ENCODE data around the gene PRAC1. TPM values are rescaled to one million over a fixed set of nuclear protein-coding genes. Genes with fewer than 3 reads are reported as not detected.

The PRAC1 gene
- total RNA-seq, 4 donors from 2014 or later = not detected

GRCh38 chr17:48760411-48760810 is 38.1 kb upstream of the PRAC1 start:
- TF ChIP-seq EP300 (IDR thresholded peaks at IDR 0.05) (no peak), CTCF (IDR thresholded peaks at IDR 0.05) (no peak), POLR2A (IDR thresholded peaks at IDR 0.05) (no peak)
- DNase-seq (ENCODE audit: low spot score in 2 of 2) = no peak
- peaks cover 0 to 93% of the 10 kb centered on the region in 2 donors for H3K27me3 ChIP-seq
- H3K36me3 ChIP-seq = no peaks in the 10 kb centered on the region
- no peak overlapping the region for H3K27ac ChIP-seq
- whole genome bisulfite sequencing, 2 donors = 34 to 51% methylated on average over 4 of the region's 4 CpGs
- no peaks in the 10 kb centered on the region for H3K4me1 ChIP-seq
- H3K9me3 ChIP-seq = no peaks in the 10 kb centered on the region
- H3K4me3 ChIP-seq = no peak overlapping the region

- no peak for DNase-seq (ENCODE audit: low spot score in 2 of 2)
- H3K27me3 ChIP-seq = peaks cover 0 to 97% of the 10 kb centered on the region in 2 donors
- TF ChIP-seq CTCF (IDR thresholded peaks at IDR 0.05) = no peak
- no peak for TF ChIP-seq POLR2A (IDR thresholded peaks at IDR 0.05)
- TF ChIP-seq EP300 (IDR thresholded peaks at IDR 0.05) = no peak
Observed at GRCh38 chr17:48759288-48759687, 37.0 kb upstream of the PRAC1 start.

GRCh38 chr17:48757524-48757961 is 35.2 kb upstream of the PRAC1 start:
- no peak for TF ChIP-seq CTCF (IDR thresholded peaks at IDR 0.05)
- no peak for TF ChIP-seq EP300 (IDR thresholded peaks at IDR 0.05)
- no peak for TF ChIP-seq POLR2A (IDR thresholded peaks at IDR 0.05)
- Histone ChIP-seq H3K27ac (no peak overlapping the region), H3K36me3 (no peaks in the 10 kb centered on the region), H3K4me1 (peaks cover 0 to 28% (median 4%) of the 10 kb centered on the region in 4 donors), H3K9me3 (no peaks in the 10 kb centered on the region), H3K4me3 (no peak overlapping the region), H3K27me3 (peaks cover 0 to 97% of the 10 kb centered on the region in 2 donors)
- 30 to 33% methylated on average over 2 of the region's 2 CpGs for WGBS, 2 donors
- DNase-seq (ENCODE audit: low spot score in 2 of 2) = no peak

More at GRCh38 chr17:48759288-48759687, 37.0 kb upstream of the PRAC1 start:
- Histone ChIP-seq H3K4me3 (no peak overlapping the region), H3K9me3 (no peaks in the 10 kb centered on the region), H3K36me3 (no peaks in the 10 kb centered on the region), H3K4me1 (peaks cover 0 to 11% (median 4%) of the 10 kb centered on the region in 4 donors), H3K27ac (no peak overlapping the region)

- DNase-seq (ENCODE audit: low spot score in 2 of 2) = no peak
- peaks cover 0 to 29% (median 4%) of the 10 kb centered on the region in 4 donors for H3K4me1 ChIP-seq
- TF ChIP-seq POLR2A (IDR thresholded peaks at IDR 0.05) (no peak), EP300 (IDR thresholded peaks at IDR 0.05) (no peak), CTCF (IDR thresholded peaks at IDR 0.05) (no peak)
- no peak overlapping the region for H3K27ac ChIP-seq
- H3K36me3 ChIP-seq = no peaks in the 10 kb centered on the region
- peaks cover 2 to 98% of the 10 kb centered on the region in 2 donors for H3K27me3 ChIP-seq
- H3K4me3 ChIP-seq = no peak overlapping the region
- 40 to 74% methylated on average over 3 of the region's 3 CpGs for WGBS, 2 donors
- H3K9me3 ChIP-seq = no peaks in the 10 kb centered on the region
Observed at GRCh38 chr17:48756830-48757251, 34.5 kb upstream of the PRAC1 start.

GRCh38 chr17:48755356-48755755 is 33.0 kb upstream of the PRAC1 start:
- no peak for TF ChIP-seq CTCF (IDR thresholded peaks at IDR 0.05)
- TF ChIP-seq POLR2A (IDR thresholded peaks at IDR 0.05) = no peak
- TF ChIP-seq EP300 (IDR thresholded peaks at IDR 0.05) = no peak
- Histone ChIP-seq H3K4me3 (no peak overlapping the region), H3K27me3 (peaks cover 2 to 100% of the 10 kb centered on the region in 2 donors), H3K4me1 (peaks cover 0 to 29% (median 4%) of the 10 kb centered on the region in 4 donors), H3K9me3 (no peaks in the 10 kb centered on the region), H3K36me3 (no peaks in the 10 kb centered on the region), H3K27ac (no peak overlapping the region)
- 17 to 18% methylated on average over 8 of the region's 8 CpGs for WGBS, 2 donors
- no peak for DNase-seq (ENCODE audit: low spot score in 2 of 2)

Measured in tibial nerve (tissue), 4 donors.